HEK293 (cell line): Measurements from ENCODE around the gene ZNRF2.

Experiments
- CTCF ChIA-PET: fragments of 350-600 bp; formaldehyde crosslinking; extraction: SDS; loops from one replicate; lab custom pipeline; 2021; ENCODE audit warnings: antibody characterized with exemption; lab: Yijun Ruan, JAX
- POLR2A ChIA-PET: fragments of 300-600 bp; formaldehyde crosslinking; extraction: SDS; loops from one replicate; lab custom pipeline; 2020; ENCODE audit warnings: antibody characterized with exemption, inconsistent platforms; lab: Yijun Ruan, JAX
- H3K27ac ChIP-seq: fragments of 200-500 bp; sonication (Bioruptor generic); 2 replicates; pipeline ENCODE4 v1.5.1; 2014; ENCODE audit warnings: low read depth, low read length, control low read depth, inconsistent platforms; ENCODE audit errors: extremely low read depth
- H3K36me3 ChIP-seq, 2 experiments: fragments of 200-500 bp in 1 of 2; sonication (Bioruptor generic) in 1 of 2; 1 replicate in 1 of 2; 2 replicates in 1 of 2; pipeline ENCODE4 v1.5.1; 2014 to 2017; ENCODE audit warnings: inconsistent platforms in 2 of 2, low read length in 2 of 2; ENCODE audit not compliant: control insufficient read depth in 2 of 2, insufficient read depth in 1 of 2
- H3K4me1 ChIP-seq: fragments of 200-500 bp; sonication (Bioruptor generic); 2 replicates; pipeline ENCODE4 v1.5.1; 2014; ENCODE audit warnings: mild to moderate bottlenecking, low read length, inconsistent platforms; ENCODE audit not compliant: control insufficient read depth, insufficient read depth
- H3K4me3 ChIP-seq: 2 replicates; pipeline ENCODE4 v1.5.1; 2011; ENCODE audit warnings: low read depth, mild to moderate bottlenecking, control low read depth, low read length, moderate library complexity
- H3K9me3 ChIP-seq: fragments of 200-500 bp; sonication (Bioruptor generic); 2 replicates; pipeline ENCODE4 v1.5.1; 2014; ENCODE audit warnings: low read depth, low read length, inconsistent platforms; ENCODE audit not compliant: control insufficient read depth, insufficient read depth
- GLI4 ChIP-seq: fragments of 450-650 bp; formaldehyde crosslinking; IDR thresholded peaks from 2 replicates; pipeline ENCODE4 v1.5.1; 2016; ENCODE audit warnings: missing biosample characterization, missing genetic modification characterization
- HOXA7 ChIP-seq: sonication (generic); formaldehyde crosslinking; IDR thresholded peaks from 2 replicates; pipeline ENCODE4 v1.8.1; 2022; ENCODE audit warnings: missing genetic modification reagents, borderline replicate concordance
- KLF1 ChIP-seq: fragments of 450-650 bp; formaldehyde crosslinking; IDR thresholded peaks from 2 replicates; pipeline ENCODE4 v1.5.1; 2016; ENCODE audit warnings: missing biosample characterization, missing genetic modification characterization
- OSR2 ChIP-seq: fragments of 450-650 bp; formaldehyde crosslinking; IDR thresholded peaks from 2 replicates; pipeline ENCODE4 v1.5.1; 2016; ENCODE audit warnings: missing biosample characterization, missing genetic modification characterization
- OVOL3 ChIP-seq: fragments of 450-650 bp; formaldehyde crosslinking; IDR thresholded peaks from 2 replicates; pipeline ENCODE4 v1.5.1; 2016; ENCODE audit warnings: missing biosample characterization, missing genetic modification characterization
- RBAK ChIP-seq: fragments of 450-650 bp; formaldehyde crosslinking; IDR thresholded peaks from 2 replicates; pipeline ENCODE4 v1.5.1; 2016; ENCODE audit warnings: missing biosample characterization, missing genetic modification characterization
- SP7 ChIP-seq: fragments of 450-650 bp; formaldehyde crosslinking; IDR thresholded peaks from 2 replicates; pipeline ENCODE4 v1.5.1; 2016; ENCODE audit warnings: missing biosample characterization, missing genetic modification characterization
- TRIM28 ChIP-seq: IDR thresholded peaks from 2 replicates; pipeline ENCODE4 v1.6.1; 2011; ENCODE audit warnings: low read length, control low read depth, borderline replicate concordance
- ZBTB6 ChIP-seq: fragments of 450-650 bp; formaldehyde crosslinking; IDR thresholded peaks from 2 replicates; pipeline ENCODE4 v1.5.1; 2017; ENCODE audit warnings: missing biosample characterization, missing genetic modification characterization
- ZBTB7A ChIP-seq: fragments of 450-650 bp; formaldehyde crosslinking; IDR thresholded peaks from 2 replicates; pipeline ENCODE4 v1.5.1; 2016; ENCODE audit warnings: low read depth, missing biosample characterization, missing genetic modification characterization
- ZEB2 ChIP-seq: fragments of 450-650 bp; formaldehyde crosslinking; IDR thresholded peaks from 2 replicates; pipeline ENCODE4 v1.5.1; 2016; ENCODE audit warnings: missing biosample characterization, missing genetic modification characterization
- ZIC2 ChIP-seq: fragments of 450-650 bp; formaldehyde crosslinking; IDR thresholded peaks from 2 replicates; pipeline ENCODE4 v1.5.1; 2016; ENCODE audit warnings: missing biosample characterization, missing genetic modification characterization
- ZNF202 ChIP-seq: fragments of 450-650 bp; formaldehyde crosslinking; IDR thresholded peaks from 2 replicates; pipeline ENCODE4 v1.5.1; 2016; ENCODE audit warnings: missing biosample characterization, missing genetic modification characterization, borderline replicate concordance
- ZNF211 ChIP-seq: fragments of 450-650 bp; formaldehyde crosslinking; IDR thresholded peaks from 2 replicates; pipeline ENCODE4 v1.5.1; 2016; ENCODE audit warnings: low read depth, missing biosample characterization, missing genetic modification characterization
- ZNF214 ChIP-seq: fragments of 450-650 bp; formaldehyde crosslinking; IDR thresholded peaks from 2 replicates; pipeline ENCODE4 v1.5.1; 2017; ENCODE audit warnings: missing biosample characterization, mild to moderate bottlenecking, missing genetic modification characterization, borderline replicate concordance
- ZNF248 ChIP-seq: fragments of 450-650 bp; formaldehyde crosslinking; IDR thresholded peaks from 2 replicates; pipeline ENCODE4 v1.5.1; 2017; ENCODE audit warnings: missing biosample characterization, missing genetic modification characterization
- ZNF354C ChIP-seq: fragments of 450-650 bp; formaldehyde crosslinking; IDR thresholded peaks from 2 replicates; pipeline ENCODE4 v1.5.1; 2016; ENCODE audit warnings: missing biosample characterization, missing genetic modification characterization, low read depth, borderline replicate concordance
- ZNF585B ChIP-seq: fragments of 450-650 bp; formaldehyde crosslinking; IDR thresholded peaks from 2 replicates; pipeline ENCODE4 v1.5.1; 2016; ENCODE audit warnings: missing biosample characterization, missing genetic modification characterization
- ZNF624 ChIP-seq: fragments of 450-650 bp; formaldehyde crosslinking; IDR thresholded peaks from 2 replicates; pipeline ENCODE4 v1.5.1; 2017; ENCODE audit warnings: missing biosample characterization, missing genetic modification characterization
- ZNF76 ChIP-seq: fragments of 450-650 bp; formaldehyde crosslinking; IDR thresholded peaks from 2 replicates; pipeline ENCODE4; 2016; ENCODE audit warnings: low read depth, missing biosample characterization, missing genetic modification characterization, borderline replicate concordance
- TF ChIP-seq, protein P1 (sequence below): fragments of 450-650 bp; formaldehyde crosslinking; IDR thresholded peaks from 2 replicates; pipeline ENCODE4 v1.5.1; 2017; ENCODE audit warnings: missing biosample characterization, missing genetic modification characterization
- TF ChIP-seq, protein P2 (sequence below): fragments of 450-650 bp; formaldehyde crosslinking; IDR thresholded peaks from 2 replicates; pipeline ENCODE4 v1.5.1; 2017; ENCODE audit warnings: missing biosample characterization, missing genetic modification characterization
- TF ChIP-seq, protein P3 (sequence below): fragments of 450-650 bp; formaldehyde crosslinking; IDR thresholded peaks from 2 replicates; pipeline ENCODE4 v1.5.1; 2016; ENCODE audit warnings: missing biosample characterization, missing genetic modification characterization
- TF ChIP-seq, protein P4 (sequence below): fragments of 450-650 bp; formaldehyde crosslinking; IDR thresholded peaks from 2 replicates; pipeline ENCODE4 v1.5.1; 2016; ENCODE audit warnings: missing biosample characterization, missing genetic modification characterization

ZNRF2 gene

DNA sequence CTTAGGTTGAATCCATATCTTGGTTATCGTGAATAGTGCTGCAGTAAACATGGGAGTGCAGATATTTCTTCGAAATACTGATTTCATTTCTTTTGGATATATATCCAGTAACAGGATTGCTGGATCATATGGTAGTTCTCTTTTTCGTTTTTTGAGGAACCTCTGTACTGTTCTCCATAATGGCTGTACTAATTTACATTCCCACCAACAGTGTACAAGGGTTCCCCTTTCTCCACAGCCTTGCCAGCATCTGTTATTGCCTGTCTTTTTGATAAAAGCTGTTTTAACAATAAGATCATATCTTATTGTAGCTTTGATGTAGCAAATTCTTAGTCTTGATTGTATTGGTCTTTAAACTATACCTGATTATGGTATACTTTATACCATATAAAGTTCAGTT, 45.3 kb downstream of the ZNRF2 start:
- POLR2A ChIA-PET: no interaction called here
- H3K36me3 ChIP-seq: no peaks in the 10 kb centered on the region
- H3K4me3 ChIP-seq: no peak overlapping the region
- no peak overlapping the region for H3K27ac ChIP-seq
- H3K9me3 ChIP-seq: no peaks in the 10 kb centered on the region
- no peak for TF ChIP-seq ZNF354C
- TF ChIP-seq GLI4: no peak
- TF ChIP-seq KLF1 (tag by site-specific recombination): no peak
- TF ChIP-seq ZNF76: no peak
- no peak for TF ChIP-seq ZNF202 (tag by site-specific recombination)
- TF ChIP-seq ZNF624 (tag by site-specific recombination): no peak
- TF ChIP-seq ZIC2 (tag by site-specific recombination): no peak
- no peak for TF ChIP-seq ZNF248 (tag by site-specific recombination)
- peaks cover 8% of the 10 kb centered on the region for H3K4me1 ChIP-seq
- CTCF ChIA-PET: no interaction called here

GRCh38 chr7:30330134-30331111, 46.0 kb downstream of the ZNRF2 start:
- Histone ChIP-seq H3K4me1 (peaks cover 12% of the 10 kb centered on the region), H3K27ac (no peak overlapping the region), H3K4me3 (no peak overlapping the region), H3K36me3 (no peaks in the 10 kb centered on the region), H3K9me3 (no peaks in the 10 kb centered on the region)
- CTCF ChIA-PET: interaction anchor here (0.7 kb wide), 1 partner anchor 29 kb away, joined by 4 read pairs; no protein-coding TSS in a partner anchor
- TF ChIP-seq ZNF211 (tag by site-specific recombination) (no peak), ZNF585B (tag by site-specific recombination) (no peak), OVOL3 (tag by site-specific recombination) (no peak), TRIM28 (no peak), RBAK (tag by site-specific recombination) (no peak), ZBTB6 (tag by site-specific recombination) (no peak), ZEB2 (tag by site-specific recombination) (no peak), ZNF214 (no peak), OSR2 (tag by site-specific recombination) (0 out of 2 replicates have a peak, but pooled peaks have one; percentile 11), SP7 (tag by site-specific recombination) (peak; percentile 49; the same call in 1 of the 2 replicates), ZBTB7A (tag by site-specific recombination) (no peak), HOXA7 (CRISPR knock-in tag) (no peak)
- TF ChIP-seq, protein P1, sequence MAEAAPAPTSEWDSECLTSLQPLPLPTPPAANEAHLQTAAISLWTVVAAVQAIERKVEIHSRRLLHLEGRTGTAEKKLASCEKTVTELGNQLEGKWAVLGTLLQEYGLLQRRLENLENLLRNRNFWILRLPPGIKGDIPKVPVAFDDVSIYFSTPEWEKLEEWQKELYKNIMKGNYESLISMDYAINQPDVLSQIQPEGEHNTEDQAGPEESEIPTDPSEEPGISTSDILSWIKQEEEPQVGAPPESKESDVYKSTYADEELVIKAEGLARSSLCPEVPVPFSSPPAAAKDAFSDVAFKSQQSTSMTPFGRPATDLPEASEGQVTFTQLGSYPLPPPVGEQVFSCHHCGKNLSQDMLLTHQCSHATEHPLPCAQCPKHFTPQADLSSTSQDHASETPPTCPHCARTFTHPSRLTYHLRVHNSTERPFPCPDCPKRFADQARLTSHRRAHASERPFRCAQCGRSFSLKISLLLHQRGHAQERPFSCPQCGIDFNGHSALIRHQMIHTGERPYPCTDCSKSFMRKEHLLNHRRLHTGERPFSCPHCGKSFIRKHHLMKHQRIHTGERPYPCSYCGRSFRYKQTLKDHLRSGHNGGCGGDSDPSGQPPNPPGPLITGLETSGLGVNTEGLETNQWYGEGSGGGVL (tag by site-specific recombination): no peak
- TF ChIP-seq, protein P2, sequence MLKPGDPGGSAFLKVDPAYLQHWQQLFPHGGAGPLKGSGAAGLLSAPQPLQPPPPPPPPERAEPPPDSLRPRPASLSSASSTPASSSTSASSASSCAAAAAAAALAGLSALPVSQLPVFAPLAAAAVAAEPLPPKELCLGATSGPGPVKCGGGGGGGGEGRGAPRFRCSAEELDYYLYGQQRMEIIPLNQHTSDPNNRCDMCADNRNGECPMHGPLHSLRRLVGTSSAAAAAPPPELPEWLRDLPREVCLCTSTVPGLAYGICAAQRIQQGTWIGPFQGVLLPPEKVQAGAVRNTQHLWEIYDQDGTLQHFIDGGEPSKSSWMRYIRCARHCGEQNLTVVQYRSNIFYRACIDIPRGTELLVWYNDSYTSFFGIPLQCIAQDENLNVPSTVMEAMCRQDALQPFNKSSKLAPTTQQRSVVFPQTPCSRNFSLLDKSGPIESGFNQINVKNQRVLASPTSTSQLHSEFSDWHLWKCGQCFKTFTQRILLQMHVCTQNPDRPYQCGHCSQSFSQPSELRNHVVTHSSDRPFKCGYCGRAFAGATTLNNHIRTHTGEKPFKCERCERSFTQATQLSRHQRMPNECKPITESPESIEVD (tag by site-specific recombination): no peak
- TF ChIP-seq, protein P3, sequence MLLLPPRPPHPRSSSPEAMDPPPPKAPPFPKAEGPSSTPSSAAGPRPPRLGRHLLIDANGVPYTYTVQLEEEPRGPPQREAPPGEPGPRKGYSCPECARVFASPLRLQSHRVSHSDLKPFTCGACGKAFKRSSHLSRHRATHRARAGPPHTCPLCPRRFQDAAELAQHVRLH (tag by site-specific recombination): no peak
- TF ChIP-seq, protein P4, sequence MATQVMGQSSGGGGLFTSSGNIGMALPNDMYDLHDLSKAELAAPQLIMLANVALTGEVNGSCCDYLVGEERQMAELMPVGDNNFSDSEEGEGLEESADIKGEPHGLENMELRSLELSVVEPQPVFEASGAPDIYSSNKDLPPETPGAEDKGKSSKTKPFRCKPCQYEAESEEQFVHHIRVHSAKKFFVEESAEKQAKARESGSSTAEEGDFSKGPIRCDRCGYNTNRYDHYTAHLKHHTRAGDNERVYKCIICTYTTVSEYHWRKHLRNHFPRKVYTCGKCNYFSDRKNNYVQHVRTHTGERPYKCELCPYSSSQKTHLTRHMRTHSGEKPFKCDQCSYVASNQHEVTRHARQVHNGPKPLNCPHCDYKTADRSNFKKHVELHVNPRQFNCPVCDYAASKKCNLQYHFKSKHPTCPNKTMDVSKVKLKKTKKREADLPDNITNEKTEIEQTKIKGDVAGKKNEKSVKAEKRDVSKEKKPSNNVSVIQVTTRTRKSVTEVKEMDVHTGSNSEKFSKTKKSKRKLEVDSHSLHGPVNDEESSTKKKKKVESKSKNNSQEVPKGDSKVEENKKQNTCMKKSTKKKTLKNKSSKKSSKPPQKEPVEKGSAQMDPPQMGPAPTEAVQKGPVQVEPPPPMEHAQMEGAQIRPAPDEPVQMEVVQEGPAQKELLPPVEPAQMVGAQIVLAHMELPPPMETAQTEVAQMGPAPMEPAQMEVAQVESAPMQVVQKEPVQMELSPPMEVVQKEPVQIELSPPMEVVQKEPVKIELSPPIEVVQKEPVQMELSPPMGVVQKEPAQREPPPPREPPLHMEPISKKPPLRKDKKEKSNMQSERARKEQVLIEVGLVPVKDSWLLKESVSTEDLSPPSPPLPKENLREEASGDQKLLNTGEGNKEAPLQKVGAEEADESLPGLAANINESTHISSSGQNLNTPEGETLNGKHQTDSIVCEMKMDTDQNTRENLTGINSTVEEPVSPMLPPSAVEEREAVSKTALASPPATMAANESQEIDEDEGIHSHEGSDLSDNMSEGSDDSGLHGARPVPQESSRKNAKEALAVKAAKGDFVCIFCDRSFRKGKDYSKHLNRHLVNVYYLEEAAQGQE (tag by site-specific recombination): no peak
- POLR2A ChIA-PET: no interaction called here
